Endothelial cell of coronary artery (primary cell): ENCODE results near the gene MTMR4. TPM values are rescaled to one million over a fixed set of nuclear protein-coding genes. Genes with fewer than 3 reads are reported as not detected.

Experiments
- total RNA-seq: library from RNA; depleted of rRNA; stranded (reverse); fragments of >200 nt; gene quantifications from 2 replicates; pipeline ENCODE4 v1.2.3, GENCODE V29; 2014

Gene MTMR4
- total RNA-seq, result 33.7 and 36.7 TPM in 2 replicates

DNA sequence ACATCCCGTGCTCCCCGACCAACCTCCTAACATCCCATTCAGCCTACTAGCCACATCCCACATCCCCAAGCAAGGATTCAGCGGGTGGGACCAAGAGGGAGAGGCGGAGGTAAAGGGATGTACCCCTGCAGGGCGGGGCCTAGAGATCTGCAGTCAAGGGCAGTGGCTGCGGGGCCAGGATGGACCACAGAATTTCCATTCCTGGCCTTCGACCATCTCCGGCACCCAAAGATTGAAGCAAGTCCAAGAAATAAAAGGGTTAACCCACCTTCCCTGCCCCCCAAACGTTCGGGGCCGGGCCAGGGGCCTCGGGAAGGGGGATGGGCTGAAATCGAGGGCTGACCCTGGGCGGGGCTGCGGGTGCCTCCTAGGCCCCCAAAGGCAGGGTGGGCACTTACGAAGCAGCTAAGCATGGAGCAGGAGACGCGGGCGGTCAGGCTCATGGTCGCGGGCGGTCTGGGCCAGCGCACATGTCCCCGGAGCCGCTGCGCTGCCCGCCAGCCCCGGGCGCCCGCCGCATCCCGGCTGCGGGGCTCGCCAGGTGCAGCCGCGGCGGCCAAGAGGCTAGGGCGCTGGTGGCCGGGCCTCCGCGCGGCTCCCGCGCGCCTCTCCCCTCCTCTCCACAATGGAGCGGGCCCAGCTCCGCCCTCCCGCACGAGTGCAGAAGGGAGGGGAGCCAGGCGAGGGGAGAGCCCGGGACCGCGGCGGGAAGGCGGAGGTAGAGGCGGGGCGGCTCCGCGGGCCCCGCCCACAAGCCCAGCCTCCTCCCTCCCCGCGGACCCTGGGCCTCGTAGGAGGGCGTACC lies at the start of gene MTMR4:
Gene MTMR4 (minus strand): TSS at position 674 of the 805 bp plus-strand sequence. CDS start 231 bp downstream, at position 443.

DNA sequence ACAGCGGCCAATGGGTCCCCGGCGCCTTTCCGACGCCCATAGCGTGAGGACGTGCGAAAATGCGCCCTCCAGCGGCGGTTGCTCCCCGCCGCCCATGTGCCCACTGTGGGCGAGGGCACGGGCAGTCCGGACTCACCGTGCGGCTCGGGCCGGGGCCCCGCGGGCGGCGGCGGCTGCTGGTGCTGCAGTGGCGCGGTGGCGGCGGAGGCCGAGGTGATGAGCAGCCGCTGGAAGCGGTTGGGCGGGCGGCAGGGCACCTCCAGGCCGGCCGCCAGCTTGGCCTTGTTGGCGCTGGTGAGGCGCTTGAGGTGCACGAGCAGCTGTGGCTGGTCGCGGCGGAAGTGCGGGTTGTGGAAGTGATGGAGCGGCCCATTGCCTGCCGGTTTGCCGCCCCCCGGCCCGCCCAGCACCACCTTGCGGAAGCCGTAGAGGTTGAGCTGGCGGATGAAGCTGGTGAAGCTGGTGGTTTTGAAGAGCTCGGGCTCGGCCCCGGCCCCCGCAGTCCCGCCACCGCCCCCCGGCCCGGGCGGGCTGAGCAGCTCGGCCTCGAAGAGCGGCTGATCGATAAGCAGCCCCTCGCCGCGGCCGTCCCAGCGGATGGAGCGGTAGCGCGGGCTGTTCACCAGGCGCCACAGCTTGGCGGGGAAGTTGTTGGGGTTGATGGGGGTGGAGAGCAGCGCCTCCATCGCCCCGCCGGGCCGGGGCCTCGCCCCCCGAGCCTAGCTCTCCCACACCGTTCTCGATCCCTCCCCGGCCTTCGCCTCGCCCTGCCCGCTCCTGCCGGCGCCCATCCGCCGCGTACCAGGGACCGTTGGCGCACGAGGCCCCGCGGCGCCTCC lies 26.6 kb downstream of the MTMR4 start, which contains the start of gene HSF5:
Gene HSF5 (minus strand): TSS at position 820 of the 839 bp plus-strand sequence. CDS start 134 bp downstream, at position 686.

Other genes starting within 250 kb of the MTMR4 start
- not detected in 2 replicates for gene MPO, start 233.7 kb downstream of the MTMR4 start, total RNA-seq
- gene TSPOAP1, start 185.8 kb downstream of the MTMR4 start, total RNA-seq, result not detected in 2 replicates
- gene SUPT4H1, start 162.4 kb downstream of the MTMR4 start, total RNA-seq, result 38.3 and 49.4 TPM in 2 replicates
- under 0.01 TPM in 1 of 2 replicates, not detected in the other for gene RNF43, start 97.1 kb downstream of the MTMR4 start, total RNA-seq
- under 0.01 TPM in 1 of 2 replicates, not detected in the other for gene HSF5, start 26.2 kb downstream of the MTMR4 start, total RNA-seq
- under 0.01 and 0.19 TPM in 2 replicates for gene TEX14, start 177.4 kb upstream of the MTMR4 start, total RNA-seq
- 24.9 and 26.2 TPM in 2 replicates for gene RAD51C, start 178.0 kb upstream of the MTMR4 start, total RNA-seq
- 0.09 TPM in 1 of 2 replicates, not detected in the other for gene PPM1E, start 241.2 kb upstream of the MTMR4 start, total RNA-seq